HG03196 (cell line): Measurements from ENCODE around the gene HOXD4.

Source experiments
- ATAC-seq: cut with Tn5 transposase; IDR thresholded peaks from one replicate; pipeline ENCODE4 v1.9.1; 2021; ENCODE audit not compliant: unreplicated experiment

HOXD4 gene

DNA sequence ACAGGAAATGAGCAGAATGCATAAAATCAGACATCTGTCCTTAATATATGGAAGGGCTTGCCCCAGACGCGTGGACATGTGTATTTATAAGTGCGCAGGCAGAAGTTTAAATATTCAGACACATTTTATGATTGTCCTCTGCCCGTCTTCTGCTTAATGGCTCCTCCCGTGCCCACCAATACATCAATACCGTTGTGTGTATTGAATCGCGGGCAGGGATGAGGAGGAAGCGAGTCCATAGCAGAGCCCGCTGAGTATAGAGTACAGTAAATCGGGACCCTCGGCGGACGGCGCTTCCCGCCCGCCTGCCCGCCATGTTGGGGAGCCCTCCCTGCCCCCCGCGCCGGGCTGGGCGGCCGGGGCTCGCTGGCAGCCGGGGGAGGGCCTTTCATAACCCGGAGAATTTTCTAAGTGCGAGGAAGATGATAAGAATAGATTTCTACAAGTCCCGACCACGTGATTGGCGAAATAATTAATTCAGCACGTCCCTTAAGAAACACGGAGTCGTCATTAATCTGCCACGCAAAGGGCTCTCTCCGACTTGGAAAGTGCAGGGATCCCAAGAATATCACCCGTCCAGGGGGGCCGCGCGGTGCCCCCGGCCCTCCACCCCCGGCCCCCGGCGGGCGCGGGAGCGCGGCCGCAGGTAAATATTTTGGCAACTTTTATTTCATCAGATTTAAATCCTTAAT is 5.6 kb downstream of the HOXD4 start, which contains the start of gene HOXD3:
TSS of gene HOXD3 (plus strand) at position 501 of the 692 bp plus-strand sequence. CDS start 11,808 bp downstream, outside the sequence.
- ATAC-seq = no peak

GRCh38 chr2:176157499-176158185 is 6.3 kb downstream of the HOXD4 start:
- no peak for ATAC-seq

DNA sequence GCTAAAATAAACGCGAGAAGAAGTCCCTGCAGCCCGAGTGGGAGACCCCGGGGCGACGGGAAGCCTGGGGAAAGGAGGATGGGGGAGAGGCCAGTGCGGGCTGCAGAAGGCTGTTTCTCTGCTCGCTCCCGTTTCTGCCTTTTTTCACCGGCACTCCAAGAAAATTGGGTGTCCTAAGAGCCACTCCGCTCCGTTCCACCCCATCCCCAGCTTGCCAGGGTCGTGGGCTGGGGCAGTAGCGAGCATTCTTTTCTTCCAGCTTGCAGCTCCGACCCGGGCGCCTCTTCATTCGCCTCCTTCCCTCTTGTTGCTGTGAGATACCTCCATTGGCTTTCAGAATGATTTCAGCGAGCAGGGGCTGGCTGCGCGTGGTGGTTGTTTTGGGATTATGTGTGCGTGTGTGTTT is 6.8 kb downstream of the HOXD4 start:
- ATAC-seq = no peak

GRCh38 chr2:176158855-176159662 is 7.7 kb downstream of the HOXD4 start:
- ATAC-seq = no peak

DNA sequence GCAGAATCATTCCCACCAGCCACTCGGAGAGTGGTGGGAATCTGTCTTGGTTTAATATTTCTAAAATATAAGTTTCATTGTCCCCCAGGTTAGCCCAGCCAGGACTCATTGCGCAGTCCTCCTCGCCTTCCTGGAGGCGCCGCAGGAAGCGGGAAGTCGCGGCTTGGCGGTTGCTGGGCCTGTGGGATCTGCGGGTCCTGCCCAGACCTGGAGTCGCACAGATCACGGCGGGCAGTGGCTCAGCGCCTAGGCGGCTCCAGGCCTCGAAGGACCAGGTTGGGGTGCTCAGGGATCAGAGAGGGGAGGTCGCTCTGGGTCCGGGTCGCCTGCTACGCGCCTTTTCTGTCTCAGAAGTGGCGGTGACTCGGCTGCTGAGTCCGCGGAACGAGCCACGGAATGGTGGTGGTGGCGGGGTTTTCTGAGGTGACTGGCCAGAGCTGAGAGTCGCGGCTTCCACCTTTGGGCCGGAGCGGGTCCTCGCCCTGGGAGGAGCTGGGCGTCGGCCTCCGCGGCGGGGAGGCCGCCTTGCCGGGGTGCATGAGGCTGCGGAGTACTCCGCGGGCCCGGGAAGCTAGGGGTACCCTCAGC is 8.4 kb downstream of the HOXD4 start:
- ATAC-seq = no peak

DNA sequence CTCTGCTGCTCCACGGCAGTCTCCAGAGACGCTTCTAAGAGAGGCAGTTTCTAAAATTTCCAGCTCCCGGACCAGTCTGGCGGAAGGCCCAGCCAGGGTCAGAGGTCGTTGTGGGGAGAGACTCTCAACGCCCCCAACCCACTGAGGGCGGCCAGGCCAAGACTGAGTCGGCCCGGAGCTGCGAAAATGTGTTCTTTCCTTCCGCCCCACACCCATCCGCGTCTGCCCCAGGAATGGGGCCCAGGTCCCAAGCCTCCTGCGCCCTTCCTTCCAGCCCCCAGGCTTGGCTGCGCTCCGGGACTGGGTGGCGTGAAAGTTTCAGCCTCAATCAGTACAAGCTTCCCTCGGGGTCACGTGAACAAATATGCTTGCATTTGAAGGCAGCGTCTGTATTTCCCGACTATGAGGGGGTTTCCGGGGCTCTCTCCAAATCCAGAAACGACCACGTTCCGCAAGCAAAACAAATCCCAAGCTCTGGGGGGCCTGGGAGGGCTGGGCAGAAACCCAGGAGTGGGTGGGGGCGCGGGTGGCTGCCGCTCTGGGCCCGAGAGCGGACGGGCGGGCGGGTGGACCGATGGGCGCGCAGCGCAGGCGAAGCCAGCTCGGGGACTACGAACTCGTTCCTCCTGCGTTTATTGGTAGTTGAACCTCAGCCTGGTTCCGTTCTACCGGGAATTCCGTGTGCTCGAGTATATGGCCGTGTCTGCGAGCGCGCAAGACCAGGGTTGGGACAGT is 9.1 kb downstream of the HOXD4 start:
- ATAC-seq = no peak

DNA sequence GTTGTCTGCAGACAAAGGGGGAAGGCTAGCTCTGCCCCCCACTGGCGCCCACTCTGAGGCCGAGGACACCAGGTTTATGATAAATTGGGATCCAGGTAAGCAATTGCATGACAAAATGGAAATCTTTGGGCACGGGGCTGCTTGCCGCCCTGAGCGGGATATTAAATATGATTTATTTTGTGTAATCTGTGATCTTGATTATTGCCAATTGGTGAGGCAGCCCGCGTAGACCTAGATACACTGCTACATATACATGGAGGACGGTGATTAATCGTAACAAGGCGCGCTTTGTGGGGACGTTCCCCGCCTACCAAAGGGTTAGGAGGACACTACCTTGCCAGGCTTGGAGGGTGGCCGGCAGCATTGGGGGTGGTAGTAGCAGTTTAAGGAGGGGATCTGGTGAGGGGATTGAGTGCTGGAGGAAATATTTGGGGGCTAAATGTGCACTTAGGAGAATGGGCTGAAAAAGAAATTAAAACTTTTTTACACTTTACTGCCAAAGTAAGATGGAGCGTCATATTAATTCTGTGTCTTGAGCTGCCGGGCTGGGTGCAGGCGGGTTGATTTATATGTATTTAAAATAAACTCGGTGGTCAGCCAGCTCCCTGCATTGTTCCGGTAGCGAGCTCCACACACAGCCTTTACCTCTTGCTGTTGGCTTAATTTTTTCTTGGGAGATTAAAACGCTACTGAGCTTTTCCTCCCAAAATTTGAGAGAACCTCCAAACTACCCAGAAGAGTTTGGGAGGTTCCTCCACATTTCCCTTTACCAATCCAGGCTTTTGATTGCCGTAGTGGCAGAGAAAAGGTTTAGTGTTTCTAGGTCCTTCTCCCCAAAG is 9.9 kb downstream of the HOXD4 start:
- ATAC-seq = no peak

GRCh38 chr2:176161825-176162626 is 10.7 kb downstream of the HOXD4 start:
- ATAC-seq = no peak

GRCh38 chr2:176162911-176163671 is 11.7 kb downstream of the HOXD4 start:
- no peak for ATAC-seq

GRCh38 chr2:176163672-176164056 is 12.3 kb downstream of the HOXD4 start:
- no peak for ATAC-seq

- ATAC-seq = no peak
These were observed 12.9 kb downstream of the HOXD4 start for GRCh38 chr2:176164201-176164600.

GRCh38 chr2:176164611-176165369 is 13.4 kb downstream of the HOXD4 start:
- ATAC-seq = no peak

- ATAC-seq = no peak
These were observed 14.2 kb downstream of the HOXD4 start for GRCh38 chr2:176165370-176166050.

DNA sequence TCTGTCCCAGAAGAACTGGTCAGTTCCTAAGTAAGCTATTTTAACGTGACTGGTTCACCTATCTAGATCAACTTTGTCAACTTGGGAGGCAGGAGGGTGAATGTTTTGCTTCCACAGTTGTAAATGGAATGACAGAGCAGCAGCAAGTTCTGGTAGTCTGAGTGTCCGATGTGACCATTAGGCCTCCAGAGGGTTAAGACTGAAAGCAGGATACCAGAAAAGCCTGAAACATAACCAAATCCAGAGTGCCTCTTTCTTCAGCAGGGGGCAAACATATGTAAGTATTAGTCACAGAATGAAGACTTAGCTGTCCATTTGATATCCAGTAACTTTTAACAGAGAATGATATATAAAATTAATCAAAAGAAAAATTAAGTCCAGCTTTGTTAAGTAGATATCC is 14.9 kb downstream of the HOXD4 start:
- no peak for ATAC-seq

DNA sequence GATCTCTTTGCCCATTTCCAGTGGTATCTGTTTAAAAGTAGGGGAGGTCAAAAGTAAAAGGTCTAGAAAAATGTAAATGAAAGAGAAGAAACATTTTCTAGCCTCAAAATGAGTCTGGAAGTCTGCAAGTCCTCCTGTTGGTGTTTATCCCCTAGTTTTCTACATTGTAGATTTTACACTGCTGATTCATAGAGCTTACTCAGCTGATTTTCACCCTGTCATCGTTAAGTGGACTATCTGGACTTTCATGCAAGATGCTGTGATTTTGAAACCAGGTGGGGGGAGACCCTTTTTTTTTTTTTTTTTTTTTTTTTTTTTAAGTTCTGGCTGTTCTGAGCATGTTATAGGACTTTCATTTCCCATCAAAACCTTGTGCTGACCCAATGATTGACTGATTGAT is 16.0 kb downstream of the HOXD4 start:
- ATAC-seq = no peak

GRCh38 chr2:176169181-176169580 is 17.8 kb downstream of the HOXD4 start:
- no peak for ATAC-seq

GRCh38 chr2:176169711-176170110 is 18.4 kb downstream of the HOXD4 start:
- no peak for ATAC-seq
